IPS-11a (cell line): ENCODE data around the gene RPL11.
"Not testable (repeated sequence)": the region's sequence is repeated elsewhere in the genome, so short reads cannot be mapped to it uniquely, and the experiment has no call there.

Source experiments
- H3K4me3 ChIP-seq: one replicate; pipeline ENCODE4 v1.5.1; 2013; ENCODE audit warnings: low read depth, low read length, control low read depth

Gene RPL11

DNA sequence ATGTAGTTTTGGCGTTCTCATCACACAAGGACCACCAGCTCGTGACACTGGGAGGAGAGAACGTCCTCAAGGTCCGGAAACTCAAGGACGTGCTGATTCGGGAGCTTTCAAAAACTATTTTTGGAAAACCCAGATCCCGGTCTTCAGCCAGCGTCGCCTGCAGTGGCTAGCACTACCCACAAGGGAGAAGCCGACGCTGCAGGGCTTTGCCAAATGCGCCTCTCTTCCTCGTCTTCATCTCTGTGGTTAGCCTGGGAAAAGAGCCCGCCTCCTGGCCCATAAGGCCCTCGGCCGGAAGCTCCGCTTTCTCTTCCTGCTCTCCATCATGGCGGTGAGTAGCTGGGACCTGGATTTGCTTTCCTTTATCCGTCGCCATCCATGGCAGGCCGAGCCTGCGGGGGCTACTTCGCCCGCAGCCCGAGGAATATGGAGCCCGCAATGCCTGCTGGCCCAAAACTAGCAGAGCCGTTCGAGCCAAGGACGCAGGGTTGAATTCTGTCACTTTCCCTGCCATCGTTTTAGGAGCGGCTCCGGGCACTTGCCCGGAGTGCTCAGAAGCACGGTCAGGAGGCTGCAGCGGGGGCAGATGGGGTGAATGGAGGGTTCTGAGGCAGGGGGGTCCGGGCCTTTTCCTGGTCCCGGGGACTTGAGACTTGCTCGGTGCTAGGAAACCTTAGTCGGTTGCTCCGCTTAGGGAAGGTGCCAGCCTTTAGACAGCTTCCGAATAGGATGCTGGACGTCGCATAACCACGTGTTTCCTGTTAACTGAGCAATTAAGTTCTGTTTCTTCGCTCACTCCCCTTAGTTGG is at the start of gene RPL11:
Gene RPL11, plus strand, starts transcription at position 308 of the 809 bp plus-strand sequence. Its CDS starts 18 bp downstream, at position 326.
- peak within 1 kb of the TSS; percentile 98 for H3K4me3 ChIP-seq

DNA sequence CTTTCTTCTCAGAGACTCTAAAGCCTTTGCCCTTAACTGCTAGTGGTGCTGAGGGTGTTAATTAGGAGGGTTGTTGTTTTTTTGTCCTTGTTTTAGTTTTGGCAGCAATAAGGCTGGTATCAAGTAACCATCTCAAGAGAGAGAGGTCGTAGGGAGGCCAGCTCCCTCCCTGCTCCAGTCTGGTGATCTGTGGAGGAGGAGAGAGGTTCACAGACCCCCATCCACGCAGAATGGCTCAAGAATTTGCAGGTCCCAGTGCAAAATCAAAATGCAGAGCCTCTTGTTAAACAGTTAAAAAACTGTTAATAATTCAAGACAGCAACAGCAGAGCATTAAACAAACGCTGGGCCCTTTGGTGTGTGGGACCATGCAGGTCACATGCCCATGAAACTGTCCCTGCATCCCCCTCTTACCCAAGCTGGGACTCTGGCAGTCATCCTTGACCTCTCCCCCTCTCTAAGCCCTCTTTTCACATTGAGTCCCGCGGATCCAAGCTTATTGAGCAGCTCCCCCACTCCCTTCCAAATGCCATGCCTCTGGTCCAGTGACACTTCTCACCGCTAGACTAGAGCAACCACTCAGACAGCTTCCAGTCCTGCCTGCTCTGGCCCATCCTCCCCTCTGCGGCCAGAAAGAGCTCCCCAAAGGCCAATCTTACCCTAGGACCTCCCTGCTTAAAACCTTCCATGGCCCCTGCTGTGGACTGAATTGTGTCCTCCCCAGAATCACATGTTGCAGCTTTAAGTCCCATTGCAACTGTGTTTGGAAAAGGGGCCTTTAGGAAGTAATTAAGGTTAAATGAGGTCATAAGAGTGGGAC is 47.7 kb upstream of the RPL11 start:
- no peak overlapping the region for H3K4me3 ChIP-seq

DNA sequence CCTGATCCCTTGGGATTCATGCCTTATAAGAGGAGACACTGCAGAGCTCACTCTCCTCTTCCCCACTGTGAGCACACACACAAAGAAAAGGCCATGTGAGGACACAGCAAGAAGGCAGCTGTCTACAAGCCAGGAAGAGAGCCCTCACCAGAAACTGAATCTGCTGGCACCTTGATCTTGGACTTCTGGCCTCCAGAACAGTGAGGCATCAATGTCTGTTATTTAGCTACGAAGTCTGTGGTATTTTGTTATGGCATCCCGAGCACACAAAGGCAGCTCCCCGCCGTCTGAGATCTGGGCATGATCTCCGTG is 47.1 kb upstream of the RPL11 start:
- no peak overlapping the region for H3K4me3 ChIP-seq

DNA sequence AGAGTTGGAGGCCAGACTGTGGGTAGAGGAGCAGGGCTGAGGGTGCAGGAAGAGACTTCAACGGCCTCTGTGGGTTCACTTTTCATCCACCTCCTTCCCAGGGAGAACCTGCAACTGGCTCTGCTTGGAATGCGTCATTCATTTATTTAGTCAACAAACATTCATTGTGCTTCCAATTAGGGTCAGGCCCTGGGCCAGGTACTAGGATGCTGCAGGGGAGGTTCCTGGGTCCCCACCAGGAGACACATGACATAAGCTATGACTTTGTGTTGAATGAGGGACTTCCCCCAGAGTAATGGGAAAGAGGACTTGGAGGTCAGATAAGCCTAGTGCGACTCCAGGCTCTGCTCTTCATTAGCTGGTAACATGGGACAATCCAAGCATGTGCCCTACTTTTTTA is 46.3 kb upstream of the RPL11 start:
- H3K4me3 ChIP-seq = no peak overlapping the region

DNA sequence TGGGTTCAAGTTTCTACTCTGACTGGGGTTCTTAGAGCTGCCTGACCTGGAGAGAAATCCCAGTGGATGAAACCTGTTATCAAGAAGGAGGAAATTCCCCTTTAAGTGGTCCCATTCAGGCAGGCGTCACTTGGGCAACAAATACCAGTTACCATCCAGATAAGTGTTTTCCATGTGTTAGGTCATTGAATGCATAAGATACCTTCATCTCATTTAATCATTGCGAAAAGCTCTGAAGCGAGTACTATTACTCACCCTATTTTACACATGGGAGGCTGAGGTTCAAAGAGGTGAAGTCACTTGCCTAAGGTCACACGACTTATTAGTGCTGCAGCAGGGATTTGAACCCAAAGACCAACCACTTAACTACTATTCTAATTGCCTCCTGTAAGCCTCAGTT is 45.5 kb upstream of the RPL11 start:
- no peak overlapping the region for H3K4me3 ChIP-seq

DNA sequence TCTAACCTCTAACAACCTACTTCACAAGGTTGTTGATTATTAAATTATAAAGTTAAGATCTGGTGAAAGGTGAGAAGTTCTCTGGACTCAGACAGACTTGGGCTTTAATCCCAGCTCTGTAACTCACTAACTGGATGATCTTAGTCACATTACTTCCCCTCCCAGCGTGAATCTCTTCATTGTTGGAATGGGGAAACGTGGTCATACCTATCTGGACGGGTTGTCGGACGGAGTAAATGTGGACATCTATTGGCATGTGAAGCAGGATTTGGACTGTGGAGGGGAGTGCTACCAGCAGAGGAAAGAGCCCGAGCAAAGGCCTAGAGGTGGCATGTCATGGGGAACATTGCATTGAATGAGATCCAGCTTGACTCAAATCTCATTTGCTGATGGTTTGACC is 45.1 kb upstream of the RPL11 start:
- no peak overlapping the region for H3K4me3 ChIP-seq

DNA sequence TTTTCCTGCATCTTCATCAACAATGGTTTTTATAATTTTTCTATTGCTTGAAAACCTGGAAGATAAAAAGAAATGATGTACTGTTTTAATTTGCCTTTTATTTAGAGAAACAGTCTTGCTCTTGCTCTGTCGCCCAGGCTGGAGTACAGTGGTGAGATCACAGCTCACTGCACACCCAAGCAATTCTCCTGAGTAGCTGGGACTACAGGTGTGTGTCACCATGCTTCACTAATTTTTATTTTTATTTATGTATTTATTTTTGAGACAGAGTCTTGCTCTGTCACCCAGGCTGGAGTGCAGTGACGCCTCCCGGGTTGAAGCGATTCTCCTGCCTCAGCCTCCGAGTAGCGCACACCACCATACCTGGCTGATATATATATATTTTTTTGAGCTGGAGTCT is 43.0 kb upstream of the RPL11 start:
- H3K4me3 ChIP-seq = no peak overlapping the region

DNA sequence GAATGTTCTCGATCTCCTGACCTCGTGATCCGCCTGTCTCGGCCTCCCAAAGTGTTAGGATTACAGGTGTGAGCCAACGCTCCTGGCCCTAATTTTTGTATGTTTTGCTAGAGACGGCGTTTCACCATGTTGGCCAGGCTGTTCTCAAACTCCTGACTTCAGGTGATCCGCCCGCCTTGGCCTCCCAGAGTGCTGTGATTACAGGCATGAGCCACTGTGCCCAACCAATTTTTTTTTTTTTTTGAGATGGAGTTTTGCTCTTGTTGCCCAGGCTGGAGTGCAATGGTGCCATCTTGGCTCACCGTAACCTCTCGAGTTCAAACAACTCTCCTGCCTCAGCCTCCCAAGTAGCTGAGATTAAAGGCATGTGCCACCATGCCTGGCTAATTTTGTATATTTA is 42.4 kb upstream of the RPL11 start:
- H3K4me3 ChIP-seq = not testable (repeated sequence)

DNA sequence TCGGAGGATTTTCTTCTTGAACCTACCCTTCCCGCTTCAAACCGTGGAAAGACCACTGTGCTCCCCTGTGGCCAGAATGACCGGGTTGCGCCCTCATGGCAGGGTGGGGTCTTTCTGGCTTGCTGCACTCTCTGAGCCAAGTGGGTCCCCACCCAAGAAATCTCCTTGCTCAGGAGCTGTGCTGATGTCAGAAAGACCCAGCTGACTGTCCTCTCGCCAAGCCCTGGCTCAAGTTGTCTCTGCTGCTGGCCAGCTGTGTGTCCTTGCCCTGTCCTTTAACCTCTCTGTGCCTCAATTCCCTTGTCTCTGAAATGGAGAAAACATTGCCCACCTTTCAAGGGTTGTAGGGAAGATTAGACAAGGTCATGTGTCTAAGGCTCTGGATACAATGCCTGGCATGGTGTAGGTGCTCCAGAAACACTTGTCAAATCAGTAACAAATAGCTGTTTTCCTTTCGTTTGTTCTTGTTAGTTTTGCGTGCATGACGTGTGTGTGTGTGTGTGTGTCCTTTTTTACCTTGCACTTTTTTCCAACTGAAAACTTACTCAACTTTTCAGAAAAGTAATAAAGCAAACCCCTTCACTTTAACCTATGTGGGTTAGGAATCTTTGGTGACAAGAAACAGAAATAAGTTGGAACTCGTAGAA is 41.1 kb upstream of the RPL11 start:
- H3K4me3 ChIP-seq = no peak overlapping the region

DNA sequence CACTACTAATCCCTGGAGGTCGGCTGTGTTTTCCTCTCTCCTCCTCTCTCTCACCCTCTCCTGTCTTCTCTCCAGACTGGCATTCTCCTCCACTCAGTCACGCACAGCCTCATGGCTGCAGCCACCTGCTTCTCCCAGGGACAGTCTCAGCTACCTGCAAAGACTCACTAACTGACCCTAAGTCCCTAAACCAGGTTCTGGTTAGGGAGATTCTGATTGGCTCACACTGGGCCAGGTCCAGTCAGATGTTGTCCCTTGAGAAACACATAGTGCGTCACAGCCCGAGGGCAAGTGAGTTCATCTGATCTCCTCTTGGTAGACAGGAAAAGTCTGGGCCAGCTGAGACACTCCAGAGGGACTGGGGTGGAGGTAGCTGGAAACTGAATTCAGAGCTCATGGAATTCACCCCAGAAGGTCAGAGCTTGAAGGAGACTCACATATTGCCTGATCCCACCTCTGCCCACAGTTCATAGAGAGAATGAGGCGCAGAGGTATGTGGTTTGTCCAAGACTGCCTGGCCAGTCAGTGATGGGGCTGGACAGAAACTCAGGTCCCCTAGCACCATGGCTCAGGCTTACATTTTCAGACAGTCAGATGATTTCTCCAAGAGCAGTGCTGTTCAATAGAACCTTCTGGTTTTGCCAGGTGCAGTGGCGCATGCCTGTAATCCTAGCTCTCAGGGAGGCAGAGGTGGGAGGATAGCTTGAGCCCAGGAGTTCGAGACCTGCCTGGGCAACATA is 40.4 kb upstream of the RPL11 start:
- H3K4me3 ChIP-seq = no peak overlapping the region

DNA sequence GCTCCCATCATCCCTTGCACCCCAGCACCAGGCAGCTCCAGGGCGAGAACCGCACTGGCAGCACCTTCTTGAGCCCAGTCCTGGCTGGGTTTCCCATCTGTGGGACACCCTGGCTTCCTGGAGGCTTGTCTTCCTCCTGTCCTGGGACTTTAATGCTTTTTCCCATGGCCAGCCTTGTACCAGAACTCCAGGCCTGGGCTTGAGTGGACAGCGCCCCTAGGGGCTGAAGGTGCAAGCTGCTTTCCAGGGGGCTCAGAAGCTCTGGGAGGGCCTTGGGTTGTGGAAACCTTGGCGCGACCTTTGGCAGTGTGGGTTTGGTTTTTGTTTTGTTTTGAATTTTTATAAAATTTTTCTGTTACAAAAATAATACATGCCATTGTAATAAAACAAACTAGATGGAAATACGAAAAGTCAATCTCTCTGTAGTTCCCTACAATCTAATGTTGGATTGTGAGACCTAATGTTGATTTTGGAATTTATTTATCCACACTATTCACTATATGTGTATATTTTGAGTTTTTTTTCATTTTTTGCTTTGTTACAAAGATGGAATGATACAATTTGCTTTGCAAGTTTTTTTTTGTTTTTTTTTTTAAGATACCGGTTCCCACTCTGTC is 33.8 kb upstream of the RPL11 start:
- no peak overlapping the region for H3K4me3 ChIP-seq

DNA sequence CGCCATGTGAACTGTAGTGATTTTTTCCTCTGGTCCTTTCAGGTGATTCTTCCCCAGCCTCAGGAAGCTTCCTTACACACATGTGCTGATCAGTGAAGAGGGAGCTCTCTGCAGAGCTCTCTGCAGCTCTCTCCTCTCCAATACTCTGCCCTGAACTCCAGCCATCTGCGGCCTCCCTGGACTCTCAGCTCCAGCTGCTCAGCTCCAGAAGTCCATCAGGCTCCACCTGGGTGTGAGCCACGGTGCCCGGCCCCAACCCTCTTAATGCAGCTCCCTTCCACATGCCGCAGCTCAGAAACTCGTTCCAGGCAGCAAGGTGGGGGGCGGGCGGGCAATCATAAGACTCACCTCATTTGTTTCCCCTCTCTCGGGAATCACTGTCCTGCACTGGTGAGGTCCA is 30.9 kb upstream of the RPL11 start:
- no peak overlapping the region for H3K4me3 ChIP-seq

DNA sequence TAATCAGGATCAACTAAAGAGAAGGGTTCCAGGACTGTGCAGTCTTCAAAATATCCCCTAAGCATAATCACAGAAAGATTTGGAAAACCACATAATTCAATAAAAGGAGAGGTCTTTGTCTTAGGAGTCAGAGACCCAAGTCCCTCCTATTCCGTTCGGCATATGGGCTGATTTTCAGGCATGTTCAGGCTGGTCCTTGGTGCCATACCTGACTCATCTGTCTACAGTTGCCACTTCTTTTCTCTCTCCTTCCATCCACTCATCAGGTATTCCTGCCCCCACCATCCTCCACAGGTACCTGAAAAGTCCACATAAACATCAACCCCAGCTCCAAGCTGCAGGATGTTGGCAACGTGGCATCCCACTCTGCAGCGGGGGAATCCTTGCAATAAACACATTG is 29.7 kb upstream of the RPL11 start:
- H3K4me3 ChIP-seq = no peak overlapping the region

DNA sequence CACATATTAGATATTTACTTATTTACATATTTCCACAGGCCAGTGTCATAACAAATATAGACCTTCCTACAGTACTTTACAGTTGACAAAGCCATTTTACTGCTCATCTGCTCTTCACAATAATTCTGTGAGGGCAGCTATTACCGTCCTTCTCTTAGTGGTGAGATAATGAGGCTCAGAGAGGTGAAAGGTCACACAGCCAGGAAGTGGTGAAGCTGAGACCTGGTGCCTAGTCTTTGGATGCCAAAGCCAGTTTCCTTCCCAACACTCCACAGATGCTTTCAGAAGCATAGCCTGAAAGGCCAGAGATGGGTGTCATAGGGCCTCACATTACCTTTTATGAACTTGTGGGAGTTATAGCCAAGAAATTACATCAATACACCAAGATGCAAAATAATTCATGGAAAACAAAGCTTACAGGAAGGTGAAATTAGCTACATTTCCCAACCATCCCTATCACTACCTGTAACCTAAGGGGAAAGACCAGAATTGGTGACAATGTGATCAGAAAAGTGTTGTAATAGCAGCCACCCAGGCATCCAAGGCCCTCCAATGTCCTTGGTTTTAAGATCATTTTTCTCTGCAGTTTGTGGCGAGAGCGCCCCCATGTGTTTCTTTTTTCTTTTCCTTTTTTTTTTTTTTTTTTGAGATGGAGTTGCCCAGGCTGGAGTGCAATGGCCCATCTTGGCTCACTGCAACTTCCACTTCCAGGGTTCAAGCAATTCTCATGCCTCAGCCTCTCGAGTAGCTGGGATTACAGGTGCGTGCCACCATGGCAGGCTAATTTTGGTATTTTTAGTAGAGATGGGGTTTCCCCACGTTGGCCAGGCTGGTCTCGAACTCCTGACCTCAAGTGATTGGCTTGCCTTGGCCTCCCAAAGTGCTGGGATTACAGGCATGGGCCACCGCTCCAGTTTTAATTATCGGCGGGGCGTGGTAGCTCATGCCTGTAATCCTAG is 26.5 kb upstream of the RPL11 start:
- no peak overlapping the region for H3K4me3 ChIP-seq

DNA sequence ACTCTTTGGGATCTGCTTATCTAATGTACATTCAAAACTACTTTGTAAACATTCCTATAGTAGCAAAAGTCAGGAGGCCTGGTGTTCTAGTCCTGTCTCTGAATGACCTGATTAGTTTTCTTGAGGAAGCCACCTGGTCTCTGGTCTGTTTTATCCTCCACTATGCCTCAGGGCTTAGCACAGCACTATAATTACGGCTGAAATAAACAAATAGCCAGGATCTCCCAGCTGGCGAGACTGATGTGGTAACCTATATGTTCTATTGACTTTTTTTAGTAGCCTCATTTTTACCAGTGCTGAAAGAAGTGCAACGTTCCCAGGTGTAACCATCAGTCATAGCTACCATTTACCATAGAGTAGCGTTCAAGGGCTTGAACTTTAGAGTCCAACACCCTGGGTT is 24.2 kb upstream of the RPL11 start:
- no peak overlapping the region for H3K4me3 ChIP-seq

DNA sequence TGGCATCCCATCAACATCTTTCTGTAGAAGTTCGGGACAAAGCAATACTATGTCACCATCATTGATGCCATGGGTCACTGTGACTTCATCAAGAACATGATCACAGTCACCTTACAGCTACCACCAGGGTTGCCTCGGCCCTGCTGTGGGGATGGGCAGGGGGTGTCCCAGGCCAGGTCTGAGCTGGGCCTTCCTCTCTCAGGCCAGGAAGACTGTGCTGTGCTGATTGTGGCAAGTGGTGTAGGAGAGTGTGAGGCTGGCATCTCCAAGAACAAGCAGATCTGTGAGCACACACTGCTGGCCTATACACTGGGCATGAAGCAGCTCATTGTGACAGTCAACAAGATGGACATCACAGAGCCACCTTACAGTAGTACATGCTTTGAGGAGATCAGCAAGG is 20.9 kb upstream of the RPL11 start:
- no peak overlapping the region for H3K4me3 ChIP-seq

DNA sequence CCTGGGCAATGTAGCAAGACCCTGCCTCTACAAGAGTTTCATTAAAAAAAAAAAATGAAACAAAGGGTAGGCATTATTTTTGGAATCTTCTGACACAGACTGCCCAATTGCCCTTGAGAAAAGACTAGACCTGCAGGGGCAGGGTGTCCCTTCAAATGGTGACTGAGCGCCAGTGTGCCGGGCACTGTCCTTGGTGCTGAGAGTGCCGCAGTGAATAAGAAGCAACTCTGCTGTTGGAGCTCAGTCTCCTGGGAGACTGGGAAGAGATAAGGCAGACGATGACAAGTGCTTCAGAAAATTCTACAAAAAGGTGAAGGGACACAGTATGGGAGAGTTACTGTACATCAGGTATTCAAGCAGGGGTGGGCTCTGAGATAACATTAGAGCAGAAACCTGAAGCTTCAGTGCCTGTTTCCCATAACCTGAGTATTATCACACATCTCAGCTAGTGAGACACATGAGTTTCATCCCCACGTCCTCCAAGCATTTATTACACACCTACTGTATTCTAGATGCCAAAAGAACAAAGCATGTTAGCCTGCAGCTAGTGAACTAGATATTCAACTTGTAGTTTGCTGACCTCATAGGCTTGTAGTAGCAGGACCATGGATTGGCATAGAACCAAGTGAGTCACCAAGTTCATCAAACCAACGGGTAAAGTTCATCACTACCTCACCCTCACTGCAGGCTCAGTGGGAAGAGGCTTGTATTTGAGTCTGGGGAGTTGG is 18.4 kb upstream of the RPL11 start:
- H3K4me3 ChIP-seq = no peak overlapping the region

DNA sequence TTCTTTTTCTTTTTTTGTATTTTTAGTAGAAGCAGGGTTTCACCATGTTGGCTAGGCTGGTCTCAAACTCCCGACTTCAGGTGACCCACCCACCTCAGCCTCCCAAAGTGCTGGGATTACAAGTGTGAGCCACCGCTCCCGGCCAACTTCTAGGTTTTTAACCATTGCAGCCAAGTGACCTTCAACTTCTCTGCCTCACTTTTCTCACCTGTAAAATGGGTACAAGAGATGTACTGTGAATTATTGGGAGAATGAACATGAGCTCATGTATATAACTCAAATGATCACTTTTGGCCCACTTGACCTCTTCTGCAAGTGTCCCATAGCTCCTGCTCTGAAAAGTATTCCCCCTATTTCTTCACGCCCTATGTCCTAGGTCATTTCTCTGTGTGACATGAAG is 11.8 kb upstream of the RPL11 start:
- H3K4me3 ChIP-seq = no peak overlapping the region

DNA sequence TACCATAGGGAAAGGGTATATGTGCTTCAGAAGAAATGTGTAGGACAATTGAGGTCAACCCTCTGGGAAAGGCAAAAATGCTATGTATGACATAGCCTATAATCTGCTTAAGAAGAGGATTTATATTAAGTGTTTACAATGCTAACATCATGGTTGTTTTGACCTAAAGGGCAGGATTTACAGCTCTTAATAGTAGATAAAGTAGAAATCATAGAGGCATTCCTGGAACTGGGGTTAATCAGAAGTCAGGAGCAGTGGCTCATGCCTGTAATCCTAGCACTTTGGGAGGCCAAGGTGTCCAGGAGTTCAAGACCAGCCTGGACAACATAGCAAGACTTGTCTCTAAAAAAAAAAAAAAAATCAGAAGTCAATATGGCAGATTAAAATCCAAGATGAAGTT is 8.7 kb upstream of the RPL11 start:
- H3K4me3 ChIP-seq = no peak overlapping the region
